NB4 (cell line): ENCODE results near the gene C9orf78.
A peak's percentile ranks its signal among the peaks of the same experiment; 100 is the strongest.

ENCODE experiments used
- DNase-seq: peaks from one replicate; pipeline ENCODE4 v3.0.0; 2010; ENCODE audit warnings: low read depth
- H3K4me3 ChIP-seq: one replicate; pipeline ENCODE4 v1.5.1; 2011; ENCODE audit warnings: mild to moderate bottlenecking, low read depth, low read length, moderate library complexity
- MAX ChIP-seq: IDR thresholded peaks from 2 replicates; pipeline ENCODE4 v1.6.1; 2011; ENCODE audit warnings: low read depth, low read length
- MYC ChIP-seq: IDR thresholded peaks from 2 replicates; pipeline ENCODE4 v1.6.1; 2011; ENCODE audit warnings: low read depth, low read length
- POLR2A ChIP-seq: IDR thresholded peaks from 2 replicates; pipeline ENCODE4 v1.6.1; 2011; ENCODE audit warnings: mild to moderate bottlenecking; ENCODE audit not compliant: insufficient read length; ENCODE audit errors: extremely low read depth
- TF ChIP-seq, protein P1 (sequence below): IDR thresholded peaks from one replicate; pipeline ENCODE4 v1.5.1; 2012; ENCODE audit warnings: low read depth, low read length

Gene C9orf78

DNA sequence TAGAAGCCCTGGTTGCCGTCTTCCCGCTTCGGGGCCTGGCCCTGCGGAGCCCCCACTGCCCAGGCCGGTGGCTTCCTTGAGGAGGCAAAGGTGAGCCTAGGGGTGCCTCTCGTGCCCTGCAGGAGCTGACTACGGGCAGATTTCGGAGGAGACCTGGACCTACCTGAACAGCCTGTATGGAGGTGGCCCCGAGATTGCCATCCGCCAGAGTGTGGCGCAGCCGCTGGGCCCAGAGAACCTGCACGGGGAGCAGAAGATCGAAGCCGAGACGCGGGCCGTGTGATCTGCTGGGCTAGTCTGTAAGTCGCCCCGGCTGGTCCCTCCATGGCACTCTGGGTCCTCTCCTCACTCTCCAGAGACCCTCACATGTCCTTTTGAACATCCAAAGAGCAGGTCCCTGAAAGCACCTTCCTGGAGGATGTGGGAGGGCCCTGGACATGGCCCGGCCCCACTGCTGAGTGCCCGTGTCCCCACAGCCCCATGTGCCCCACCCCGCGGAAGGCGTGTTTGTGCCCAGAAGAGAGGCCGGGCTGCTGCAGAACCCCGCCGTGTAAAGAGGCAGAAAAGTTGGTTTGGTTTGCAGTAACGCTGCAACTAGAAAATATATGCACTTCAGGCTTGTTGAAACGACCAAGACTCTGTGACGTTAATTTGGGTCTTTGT, 45.0 kb upstream of the C9orf78 start:
- TF ChIP-seq, protein P1, sequence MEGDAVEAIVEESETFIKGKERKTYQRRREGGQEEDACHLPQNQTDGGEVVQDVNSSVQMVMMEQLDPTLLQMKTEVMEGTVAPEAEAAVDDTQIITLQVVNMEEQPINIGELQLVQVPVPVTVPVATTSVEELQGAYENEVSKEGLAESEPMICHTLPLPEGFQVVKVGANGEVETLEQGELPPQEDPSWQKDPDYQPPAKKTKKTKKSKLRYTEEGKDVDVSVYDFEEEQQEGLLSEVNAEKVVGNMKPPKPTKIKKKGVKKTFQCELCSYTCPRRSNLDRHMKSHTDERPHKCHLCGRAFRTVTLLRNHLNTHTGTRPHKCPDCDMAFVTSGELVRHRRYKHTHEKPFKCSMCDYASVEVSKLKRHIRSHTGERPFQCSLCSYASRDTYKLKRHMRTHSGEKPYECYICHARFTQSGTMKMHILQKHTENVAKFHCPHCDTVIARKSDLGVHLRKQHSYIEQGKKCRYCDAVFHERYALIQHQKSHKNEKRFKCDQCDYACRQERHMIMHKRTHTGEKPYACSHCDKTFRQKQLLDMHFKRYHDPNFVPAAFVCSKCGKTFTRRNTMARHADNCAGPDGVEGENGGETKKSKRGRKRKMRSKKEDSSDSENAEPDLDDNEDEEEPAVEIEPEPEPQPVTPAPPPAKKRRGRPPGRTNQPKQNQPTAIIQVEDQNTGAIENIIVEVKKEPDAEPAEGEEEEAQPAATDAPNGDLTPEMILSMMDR, result no peak
- TF ChIP-seq MYC (no peak), MAX (no peak), POLR2A (no peak)
- no peak overlapping the region for H3K4me3 ChIP-seq
- DNase-seq, result no peak

DNA sequence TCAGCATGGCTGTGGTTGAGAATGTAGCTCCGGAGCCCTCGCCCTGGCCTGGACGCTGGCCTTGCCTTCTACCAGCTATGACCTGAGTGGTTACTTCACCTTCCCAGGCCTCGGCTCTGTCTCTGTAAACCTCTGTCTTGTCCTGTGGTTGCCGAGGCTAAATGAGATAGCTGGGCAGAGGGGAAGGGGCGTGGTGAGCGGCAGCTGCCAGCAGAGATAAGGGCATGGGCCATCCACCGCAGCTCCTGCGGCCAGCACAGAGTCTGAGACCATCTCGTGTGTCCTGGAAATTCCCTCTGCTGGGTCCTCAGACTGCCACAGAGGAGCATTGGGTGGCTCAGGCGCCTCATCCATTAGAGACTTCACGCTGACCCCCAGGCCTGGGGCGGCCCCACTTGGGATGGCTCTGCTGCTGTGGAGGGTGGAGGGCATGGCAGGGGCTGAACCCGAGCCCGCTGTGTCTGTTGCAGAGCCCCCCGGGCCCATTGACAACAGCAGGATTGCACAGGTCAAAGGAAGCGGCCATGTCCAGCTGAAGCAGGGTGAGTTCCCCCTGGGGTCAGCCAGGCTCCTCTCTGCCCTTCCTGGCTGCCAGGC, 44.1 kb upstream of the C9orf78 start:
- no peak overlapping the region for H3K4me3 ChIP-seq
- DNase-seq, result no peak
- TF ChIP-seq MYC (no peak), MAX (no peak), POLR2A (no peak)
- TF ChIP-seq, protein P1, result no peak

GRCh38 chr9:129878291-129878690, 43.2 kb upstream of the C9orf78 start:
- peak; percentile 6 for DNase-seq

GRCh38 chr9:129876815-129877214, 41.7 kb upstream of the C9orf78 start:
- no peak for DNase-seq
- TF ChIP-seq, protein P1, result no peak
- TF ChIP-seq POLR2A (no peak), MAX (no peak), MYC (no peak)
- no peak overlapping the region for H3K4me3 ChIP-seq

More at GRCh38 chr9:129878291-129878690, 43.2 kb upstream of the C9orf78 start:
- no peak overlapping the region for H3K4me3 ChIP-seq
- TF ChIP-seq, protein P1, result no peak
- TF ChIP-seq MAX, result no peak
- no peak for TF ChIP-seq POLR2A
- no peak for TF ChIP-seq MYC

DNA sequence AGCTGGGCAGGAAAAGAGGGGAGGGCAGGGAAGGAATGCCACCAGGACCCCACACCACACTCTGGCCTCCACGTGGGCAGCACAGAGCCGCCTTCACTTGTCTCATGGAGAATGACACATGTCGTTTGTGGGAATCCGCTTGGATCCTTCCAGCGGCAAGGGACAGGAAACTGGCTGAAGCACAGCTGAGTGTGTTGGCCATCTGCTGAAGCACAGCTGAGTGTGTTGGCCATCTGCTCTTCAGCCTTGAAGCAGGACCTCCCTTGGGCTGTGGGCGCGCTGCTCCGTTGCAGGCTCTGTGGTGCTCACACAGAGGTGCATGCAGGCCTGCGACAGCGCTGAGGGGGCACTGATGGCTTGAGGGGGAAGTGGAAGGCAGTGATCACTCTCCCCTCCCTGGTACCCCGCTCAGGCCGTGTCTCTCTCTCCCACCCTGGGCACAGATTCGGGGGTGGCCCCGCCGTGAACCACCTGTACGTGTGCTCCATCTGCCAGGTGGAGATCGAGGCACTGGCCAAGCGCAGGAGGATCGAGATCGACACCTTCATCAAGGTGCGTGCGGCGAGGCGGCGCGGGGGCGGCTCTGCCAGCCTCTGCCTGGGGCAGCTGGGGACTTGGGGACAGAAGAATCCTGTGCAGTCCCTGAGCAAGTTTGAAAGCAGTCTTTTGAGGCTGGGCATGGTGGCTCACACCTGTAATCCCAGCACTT, 40.8 kb upstream of the C9orf78 start:
- no peak for DNase-seq
- TF ChIP-seq, protein P1, result no peak
- TF ChIP-seq MYC (no peak), POLR2A (no peak), MAX (no peak)
- no peak overlapping the region for H3K4me3 ChIP-seq
